ENCODE results near the gene FMO5.

DNA sequence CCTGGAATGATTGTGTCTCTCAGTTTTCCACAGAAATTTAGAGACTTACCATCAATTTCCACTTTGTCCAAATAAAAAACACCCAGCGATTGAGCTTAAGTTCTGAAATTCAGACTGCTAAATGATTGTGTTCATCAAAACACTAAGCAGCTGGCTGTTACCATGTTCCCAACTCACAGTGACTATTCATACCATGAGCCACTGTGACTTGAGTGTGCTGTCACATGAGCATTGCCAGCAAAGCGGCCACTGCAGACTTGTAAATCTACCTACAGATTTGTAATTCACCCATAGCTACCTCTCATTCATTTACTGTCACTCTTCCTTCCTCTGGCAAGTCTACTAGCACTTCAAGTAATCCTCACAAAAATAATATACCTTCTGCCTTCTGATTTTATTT lies 35.6 kb downstream of the FMO5 start:
- TF ChIP-seq, protein P1, sequence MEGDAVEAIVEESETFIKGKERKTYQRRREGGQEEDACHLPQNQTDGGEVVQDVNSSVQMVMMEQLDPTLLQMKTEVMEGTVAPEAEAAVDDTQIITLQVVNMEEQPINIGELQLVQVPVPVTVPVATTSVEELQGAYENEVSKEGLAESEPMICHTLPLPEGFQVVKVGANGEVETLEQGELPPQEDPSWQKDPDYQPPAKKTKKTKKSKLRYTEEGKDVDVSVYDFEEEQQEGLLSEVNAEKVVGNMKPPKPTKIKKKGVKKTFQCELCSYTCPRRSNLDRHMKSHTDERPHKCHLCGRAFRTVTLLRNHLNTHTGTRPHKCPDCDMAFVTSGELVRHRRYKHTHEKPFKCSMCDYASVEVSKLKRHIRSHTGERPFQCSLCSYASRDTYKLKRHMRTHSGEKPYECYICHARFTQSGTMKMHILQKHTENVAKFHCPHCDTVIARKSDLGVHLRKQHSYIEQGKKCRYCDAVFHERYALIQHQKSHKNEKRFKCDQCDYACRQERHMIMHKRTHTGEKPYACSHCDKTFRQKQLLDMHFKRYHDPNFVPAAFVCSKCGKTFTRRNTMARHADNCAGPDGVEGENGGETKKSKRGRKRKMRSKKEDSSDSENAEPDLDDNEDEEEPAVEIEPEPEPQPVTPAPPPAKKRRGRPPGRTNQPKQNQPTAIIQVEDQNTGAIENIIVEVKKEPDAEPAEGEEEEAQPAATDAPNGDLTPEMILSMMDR (IDR thresholded peaks at IDR 0.05): no peak
- TF ChIP-seq POLR2A (IDR thresholded peaks at IDR 0.05): no peak
